Caco-2 (cell line): Measurements from ENCODE around the gene ZDHHC14. TPM values are rescaled to one million over a fixed set of nuclear protein-coding genes. Genes with fewer than 3 reads are reported as not detected.

ENCODE experiments used
- BruUV-seq: library from RNA; stranded (reverse); fragments of 400-500 nt; replicated peaks from 2 replicates; lab custom pipeline; 2021; lab: Mats Ljungman, UMichigan
- CTCF ChIA-PET: fragments of 300-600 bp; sonication (Branson Sonifier 250); formaldehyde crosslinking; loops from one replicate; lab custom pipeline; 2022; ENCODE audit warnings: antibody characterized with exemption; lab: Charles Lee
- POLR2A ChIA-PET: fragments of 300-600 bp; sonication (Branson Sonifier 250); formaldehyde crosslinking; loops from one replicate; lab custom pipeline; 2022; ENCODE audit warnings: antibody characterized with exemption; lab: Charles Lee
- DNase-seq, 2 experiments: peaks; one replicate each; pipeline versions ENCODE4 v3.0.0 to v3.0.0-alpha.2; 2020 to 2022
- H3K27me3 ChIP-seq: replicated peaks from 2 replicates; pipeline ENCODE4 v1.6.0; 2011; ENCODE audit warnings: low read length; ENCODE audit not compliant: control insufficient read depth, insufficient read depth
- H3K36me3 ChIP-seq: 2 replicates; pipeline ENCODE4 v1.5.1; 2011; ENCODE audit warnings: low read length; ENCODE audit not compliant: control insufficient read depth, insufficient read depth
- H3K4me1 ChIP-seq: fragments of 250-450 bp; sonication (Bioruptor Pico); 2 replicates; pipeline ENCODE4 v1.5.1; 2020; ENCODE audit warnings: mild to moderate bottlenecking
- H3K4me3 ChIP-seq: 2 replicates; pipeline ENCODE4 v1.5.1; 2011; ENCODE audit warnings: low read depth, mild to moderate bottlenecking, control low read depth, low read length
- H3K9me3 ChIP-seq: fragments of 250-450 bp; sonication (Bioruptor Pico); 2 replicates; pipeline ENCODE4 v1.5.1; 2020; ENCODE audit warnings: mild to moderate bottlenecking, moderate library complexity
- H3K27ac Mint-ChIP-seq: one replicate; pipeline ENCODE4 v1.8.0; 2022; ENCODE audit warnings: mixed read lengths; ENCODE audit not compliant: unreplicated experiment
- H3K27me3 Mint-ChIP-seq: one replicate; pipeline ENCODE4 v1.8.0; 2022; ENCODE audit warnings: mixed read lengths; ENCODE audit not compliant: insufficient read depth, unreplicated experiment
- H3K36me3 Mint-ChIP-seq: one replicate; pipeline ENCODE4 v1.8.0; 2022; ENCODE audit warnings: mild to moderate bottlenecking, mixed read lengths; ENCODE audit not compliant: insufficient read depth, unreplicated experiment
- H3K4me1 Mint-ChIP-seq: one replicate; pipeline ENCODE4 v1.8.0; 2022; ENCODE audit warnings: low read depth, mixed read lengths; ENCODE audit not compliant: unreplicated experiment
- H3K4me3 Mint-ChIP-seq: one replicate; pipeline ENCODE4 v1.8.0; 2022; ENCODE audit warnings: mild to moderate bottlenecking, moderate library complexity, mixed read lengths; ENCODE audit not compliant: unreplicated experiment
- H3K9me3 Mint-ChIP-seq: one replicate; pipeline ENCODE4 v1.8.0; 2022; ENCODE audit warnings: mixed read lengths; ENCODE audit not compliant: unreplicated experiment
- CTCF ChIP-seq, 2 experiments: fragments of 200-600 bp in 1 of 2; IDR thresholded peaks; 1 replicate in 1 of 2; 2 replicates in 1 of 2; pipeline versions ENCODE4 v1.5.1 to v1.8.0; 2011 to 2022; ENCODE audit warnings: antibody characterized with exemption in 1 of 2, control low read depth in 1 of 2, inconsistent platforms in 1 of 2, low read depth in 1 of 2, low read length in 1 of 2, mild to moderate bottlenecking in 1 of 2, moderate library complexity in 1 of 2; ENCODE audit not compliant: insufficient read depth in 1 of 2, severe bottlenecking in 1 of 2, unreplicated experiment in 1 of 2
- intact Hi-C: fragments of 100-400 bp; cut with micrococcal nuclease; formaldehyde crosslinking; loops from one replicate; pipeline ENCODE4 v1.10.0; 2022; ENCODE audit not compliant: unreplicated experiment
- total RNA-seq: library from RNA; stranded (reverse); gene quantifications from 2 replicates; pipeline ENCODE4 v1.2.3, GENCODE V29; 2022

The ZDHHC14 gene
- total RNA-seq, 1 experiment from 2014 or later, result 22.1 TPM

DNA sequence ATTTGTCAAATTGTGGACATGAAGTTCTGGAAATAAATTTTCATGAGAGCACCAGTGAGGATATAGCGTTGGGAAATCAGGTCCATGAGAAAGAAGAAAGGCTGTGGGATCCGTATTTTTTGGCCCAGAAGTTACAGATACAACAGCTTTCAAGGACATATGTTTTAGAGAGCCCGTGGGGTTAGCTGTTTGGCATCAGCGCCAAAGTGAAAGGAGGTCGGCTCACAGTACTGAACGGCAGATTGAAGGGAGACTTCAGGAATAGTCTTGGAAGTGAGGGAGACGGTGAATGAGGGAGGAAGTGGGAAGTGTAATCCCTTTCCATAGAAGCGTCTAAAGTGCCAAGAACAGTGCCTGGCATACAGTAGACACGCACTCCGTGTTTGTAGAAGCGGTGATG, 31.8 kb downstream of the ZDHHC14 start:
- TF ChIP-seq CTCF (IDR thresholded peaks at IDR 0.05; ENCODE audit: insufficient read depth in 1 of 2, low read depth in 1 of 2, low read length in 1 of 2, severe bottlenecking in 1 of 2, unreplicated experiment in 1 of 2), result no peak
- Histone ChIP-seq H3K4me1 (no peaks in the 10 kb centered on the region), H3K9me3 (no peaks in the 10 kb centered on the region), H3K27me3 (no peaks in the 10 kb centered on the region), H3K4me3 (no peak overlapping the region), H3K36me3 (no peaks in the 10 kb centered on the region)
- no peaks in the 10 kb centered on the region for H3K9me3 Mint-ChIP-seq
- ChIA-PET POLR2A (no interaction called here), CTCF (no interaction called here)
- no peak overlapping the region for H3K27ac Mint-ChIP-seq
- H3K4me1 Mint-ChIP-seq, result no peaks in the 10 kb centered on the region
- no peak for DNase-seq
- no TSS peak for BruUV-seq
- H3K27me3 Mint-ChIP-seq, result no peaks in the 10 kb centered on the region
- intact Hi-C loops, result no loop called here
- peaks cover 19% of the 10 kb centered on the region for H3K36me3 Mint-ChIP-seq
- no peak overlapping the region for H3K4me3 Mint-ChIP-seq

GRCh38 chr6:157420497-157420896, 39.5 kb downstream of the ZDHHC14 start:
- no peak overlapping the region for H3K4me3 ChIP-seq
- ChIA-PET CTCF (no interaction called here), POLR2A (no interaction called here)
- H3K36me3 ChIP-seq, result no peaks in the 10 kb centered on the region; the same call in 1 of the 2 replicates
- peaks cover 22% of the 10 kb centered on the region for H3K4me1 ChIP-seq
- no peak overlapping the region for H3K4me3 Mint-ChIP-seq
- peaks cover 21% of the 10 kb centered on the region for H3K36me3 Mint-ChIP-seq
- peaks cover 19% of the 10 kb centered on the region for H3K4me1 Mint-ChIP-seq
- TF ChIP-seq CTCF (IDR thresholded peaks at IDR 0.05; ENCODE audit: insufficient read depth in 1 of 2, low read depth in 1 of 2, low read length in 1 of 2, severe bottlenecking in 1 of 2, unreplicated experiment in 1 of 2), result no peak
- BruUV-seq, result no TSS peak
- no peaks in the 10 kb centered on the region for H3K9me3 ChIP-seq
- no peaks in the 10 kb centered on the region for H3K9me3 Mint-ChIP-seq
- DNase-seq, result no peak
- intact Hi-C loops, result no loop called here
- peak overlapping the region; percentile 51 for H3K27ac Mint-ChIP-seq
- no peaks in the 10 kb centered on the region for H3K27me3 Mint-ChIP-seq
- no peaks in the 10 kb centered on the region for H3K27me3 ChIP-seq

GRCh38 chr6:157424491-157425020, 43.6 kb downstream of the ZDHHC14 start:
- no peaks in the 10 kb centered on the region; the same call in 1 of the 2 replicates for H3K36me3 ChIP-seq
- Mint-ChIP-seq H3K27ac (peak overlapping the region; percentile 92), H3K9me3 (no peaks in the 10 kb centered on the region), H3K4me3 (peak overlapping the region; percentile 63), H3K36me3 (peaks cover 21% of the 10 kb centered on the region), H3K27me3 (no peaks in the 10 kb centered on the region), H3K4me1 (peaks cover 56% of the 10 kb centered on the region)
- peaks cover 29% of the 10 kb centered on the region for H3K4me1 ChIP-seq
- DNase-seq, result peak; percentile 77 to 82
- intact Hi-C loops, result loop anchor here (1.0 to 2.0 kb wide), 5 partner anchors 43 to 173 kb away; partner anchors contain the start of genes TMEM242 and ZDHHC14
- no peaks in the 10 kb centered on the region for H3K9me3 ChIP-seq
- H3K27me3 ChIP-seq, result no peaks in the 10 kb centered on the region
- no TSS peak for BruUV-seq
- POLR2A ChIA-PET, result interaction anchor here (0.5 to 1.1 kb wide), 4 partner anchors 45 to 537 kb away, joined by 4 to 7 read pairs (median 4); no protein-coding TSS in a partner anchor
- 0 out of 2 replicates have a peak overlapping the region, but pooled peaks have one; percentile 5 for H3K4me3 ChIP-seq
- CTCF ChIA-PET, result interaction anchor here (0.6 to 1.3 kb wide), 3 partner anchors 21 to 90 kb away, joined by 3 to 7 read pairs (median 3); no protein-coding TSS in a partner anchor
- TF ChIP-seq CTCF (IDR thresholded peaks at IDR 0.05; ENCODE audit: insufficient read depth in 1 of 2, low read depth in 1 of 2, low read length in 1 of 2, severe bottlenecking in 1 of 2, unreplicated experiment in 1 of 2), result peak in 1 of 2 experiments; percentile 17
